GM15510 (cell line): Measurements from ENCODE around the gene ZDHHC11.

Source experiments
- POLR2A ChIP-seq: IDR thresholded peaks from 3 replicates; pipeline ENCODE4 v1.6.1; 2011; ENCODE audit warnings: borderline replicate concordance; ENCODE audit not compliant: insufficient read length; ENCODE audit errors: extremely low read depth

Gene ZDHHC11

DNA sequence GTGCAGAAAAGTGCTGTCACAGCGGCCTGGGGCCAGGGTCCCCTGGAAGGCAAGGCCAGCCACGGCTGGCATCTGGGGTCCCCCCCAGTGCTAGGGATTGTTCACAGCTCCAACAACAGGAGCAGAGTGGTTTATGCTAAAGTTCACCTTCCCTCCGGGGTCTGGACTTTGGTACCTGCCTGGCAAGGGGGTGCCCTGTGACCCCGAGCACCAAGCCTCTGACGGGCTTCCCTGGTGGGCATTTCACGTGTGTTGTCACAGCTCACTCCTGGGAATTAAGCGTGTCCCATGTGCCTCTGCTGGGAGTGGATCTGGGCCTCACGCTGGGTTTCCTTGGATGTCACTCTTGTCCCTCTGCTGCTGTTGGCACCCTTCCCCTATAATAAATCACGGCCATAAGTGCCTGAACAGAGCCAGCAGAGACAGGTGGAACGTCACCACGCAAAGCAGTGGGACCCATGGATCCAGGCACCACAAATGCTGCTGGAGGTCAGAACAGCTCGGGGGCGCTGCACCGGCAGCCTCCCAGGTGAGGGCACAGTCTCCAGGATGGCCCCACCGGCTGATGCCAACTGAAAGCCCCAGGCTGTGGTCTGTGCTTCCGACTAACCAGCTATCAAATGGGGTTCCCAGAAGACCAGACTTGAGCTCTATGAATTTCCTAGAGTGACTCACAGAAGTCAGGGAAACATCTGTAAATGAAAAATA, 17.8 kb upstream of the ZDHHC11 start:
- TF ChIP-seq POLR2A: no peak

DNA sequence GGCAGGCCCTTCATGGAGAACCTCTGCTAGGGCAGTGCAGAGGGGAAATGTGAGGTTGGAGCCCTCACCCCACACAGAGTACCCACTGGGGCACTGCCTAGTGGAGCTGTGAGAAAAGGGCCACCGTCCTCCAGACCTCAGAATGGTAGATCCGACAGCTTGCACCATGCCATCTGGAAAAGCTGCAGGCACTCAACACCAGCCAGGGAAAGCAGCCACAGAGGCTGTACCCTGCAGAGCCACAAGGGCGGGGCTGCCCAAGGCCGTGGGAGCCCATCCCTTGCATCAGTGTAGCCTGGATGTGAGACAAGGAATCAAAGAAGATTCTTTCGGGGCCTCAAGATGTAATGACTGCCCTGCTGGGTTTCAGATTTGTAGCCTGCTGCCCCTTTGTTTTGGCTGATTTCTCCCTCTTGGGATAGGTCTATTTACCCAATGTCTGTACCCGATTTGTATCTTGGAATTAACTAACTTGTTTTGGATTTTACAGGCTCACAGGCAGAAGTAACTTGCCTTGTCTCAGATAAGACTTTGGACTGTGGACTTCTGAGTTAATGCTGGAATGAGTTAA, 16.6 kb upstream of the ZDHHC11 start:
- TF ChIP-seq POLR2A: no peak

DNA sequence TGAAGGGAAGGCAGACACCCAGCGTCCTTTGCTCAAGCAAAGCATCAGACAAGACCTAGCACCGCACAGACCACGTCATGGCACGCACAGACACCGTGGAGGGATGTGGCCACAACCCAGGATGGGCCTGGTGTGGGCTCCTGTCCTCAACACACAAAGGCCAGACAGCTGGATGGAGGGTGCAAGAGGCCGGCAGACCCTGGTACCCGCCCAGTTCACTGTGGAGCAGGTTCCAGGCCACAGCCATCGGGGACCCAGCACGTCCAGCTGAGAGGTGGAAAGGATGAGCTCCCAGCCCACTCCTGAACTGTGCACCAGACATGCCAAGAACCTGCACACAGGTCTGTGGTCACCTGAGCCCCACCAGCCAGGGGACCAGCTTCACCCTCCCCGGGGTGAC, 15.0 kb upstream of the ZDHHC11 start:
- no peak for TF ChIP-seq POLR2A

DNA sequence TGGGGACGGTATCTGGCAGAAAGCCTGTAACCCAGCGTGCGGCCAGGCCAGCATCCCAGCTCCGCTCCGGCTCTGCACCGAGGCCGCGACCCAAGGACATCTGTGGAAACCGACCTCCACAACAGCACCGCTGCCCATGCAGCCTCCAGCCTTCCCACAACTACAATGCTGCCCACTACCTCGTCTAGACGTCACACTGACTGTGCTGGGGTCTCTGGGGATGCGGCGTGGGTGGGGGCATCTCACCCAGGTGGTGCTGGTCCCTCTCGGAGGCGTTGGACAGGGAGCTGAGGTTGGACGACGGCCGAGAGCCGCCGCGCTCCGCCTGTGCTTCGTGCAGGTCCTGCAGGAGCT, 14.4 kb upstream of the ZDHHC11 start:
- no peak for TF ChIP-seq POLR2A

DNA sequence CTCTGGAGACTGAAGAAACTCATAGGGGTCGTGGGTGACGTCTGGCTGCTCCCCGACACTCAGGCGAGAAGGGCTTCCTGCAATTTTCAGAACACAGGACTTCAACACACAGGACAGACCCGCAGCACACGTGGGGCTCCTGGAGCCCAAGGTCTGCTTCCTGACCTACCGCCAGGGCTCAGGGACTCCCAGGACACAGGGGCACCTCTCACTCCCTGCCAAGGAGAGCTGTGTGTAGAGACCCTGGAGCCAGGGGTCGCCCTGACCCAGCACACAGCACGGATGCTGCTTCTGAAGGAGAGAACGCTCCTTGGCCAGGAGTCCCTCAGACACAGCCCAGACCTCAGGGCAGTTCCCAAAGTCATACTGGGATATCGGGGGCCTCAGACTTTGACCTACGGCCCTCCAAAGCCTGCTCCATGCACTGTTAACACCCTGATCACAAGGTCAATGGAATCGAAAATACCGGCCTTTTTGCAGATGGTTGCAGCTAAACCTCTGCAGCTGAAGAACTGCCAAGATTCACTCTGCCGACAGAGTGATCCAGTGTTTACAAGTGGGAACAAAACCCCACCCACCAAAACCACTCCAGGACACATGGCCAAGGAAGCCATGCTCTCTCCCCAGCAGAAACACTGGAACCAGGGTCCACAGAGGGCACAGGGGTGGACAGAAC, 13.8 kb upstream of the ZDHHC11 start:
- no peak for TF ChIP-seq POLR2A

DNA sequence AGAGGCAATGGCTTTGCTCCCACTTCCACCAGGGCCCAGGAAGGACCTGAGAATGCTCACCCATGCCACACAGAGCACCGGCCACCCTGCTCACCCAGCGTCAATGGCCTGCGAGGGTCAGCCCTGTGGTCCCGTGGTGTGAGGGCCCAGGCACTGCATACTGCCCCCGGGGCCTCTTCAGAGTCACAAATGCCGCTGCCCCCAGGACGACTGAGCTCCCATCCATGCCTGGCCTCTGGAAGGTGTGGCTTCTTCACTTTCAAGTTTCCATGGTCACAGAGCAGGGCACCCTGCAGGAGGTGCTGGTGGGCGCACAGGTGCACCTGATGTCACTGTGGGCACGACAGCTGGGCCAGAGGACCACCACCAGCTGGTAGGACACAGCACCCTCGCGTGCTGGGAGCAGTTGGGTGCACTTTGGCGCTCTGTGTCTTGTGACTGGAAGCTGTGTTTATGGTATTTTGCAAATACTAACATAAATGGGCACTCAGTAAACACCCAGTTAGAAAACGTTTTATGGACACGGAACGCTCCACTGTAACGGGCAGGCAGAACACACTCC, 12.5 kb upstream of the ZDHHC11 start:
- no peak for TF ChIP-seq POLR2A

DNA sequence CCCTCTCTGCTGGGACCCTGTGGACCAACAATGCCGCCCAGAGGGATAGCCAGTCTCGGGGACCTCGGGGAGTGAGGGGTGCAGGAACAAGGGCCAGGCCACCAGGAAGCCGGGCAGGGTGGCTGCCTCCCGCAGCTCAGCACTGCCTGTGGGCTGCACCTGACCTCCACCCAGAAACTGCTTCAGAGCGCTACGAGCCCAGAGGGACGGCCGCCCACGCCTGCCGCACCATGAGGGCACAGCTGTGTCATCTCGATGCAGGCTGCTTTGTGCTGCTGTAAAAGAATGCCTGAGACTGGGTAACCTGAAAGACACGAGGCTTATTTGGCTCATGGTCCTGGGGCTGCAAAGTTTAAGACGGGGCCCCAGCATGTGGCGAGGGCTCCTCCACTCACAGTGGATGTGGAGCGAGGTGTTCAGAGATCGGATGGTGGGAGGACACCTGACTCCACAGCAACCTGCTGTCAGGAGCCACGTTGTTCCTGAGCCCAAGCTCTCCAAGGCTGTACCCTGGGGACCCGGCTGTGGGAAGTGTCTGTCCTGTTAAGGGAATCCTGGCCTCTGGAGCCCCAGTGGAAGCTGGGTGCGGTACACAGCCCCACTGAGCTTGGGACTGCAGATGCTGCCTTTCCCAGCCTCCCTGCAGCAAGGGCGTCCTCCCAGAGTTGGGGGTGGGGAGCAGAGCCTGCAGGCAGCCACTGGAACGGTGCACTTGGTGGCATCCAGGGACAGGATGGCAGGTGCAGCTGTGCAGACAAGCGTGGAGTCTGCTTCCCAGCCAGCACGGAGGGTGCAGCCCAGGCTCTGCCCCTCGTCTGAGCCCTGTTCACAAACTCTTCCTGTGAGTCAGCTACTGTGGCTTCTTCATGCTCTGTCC, 11.8 kb upstream of the ZDHHC11 start:
- TF ChIP-seq POLR2A: no peak

DNA sequence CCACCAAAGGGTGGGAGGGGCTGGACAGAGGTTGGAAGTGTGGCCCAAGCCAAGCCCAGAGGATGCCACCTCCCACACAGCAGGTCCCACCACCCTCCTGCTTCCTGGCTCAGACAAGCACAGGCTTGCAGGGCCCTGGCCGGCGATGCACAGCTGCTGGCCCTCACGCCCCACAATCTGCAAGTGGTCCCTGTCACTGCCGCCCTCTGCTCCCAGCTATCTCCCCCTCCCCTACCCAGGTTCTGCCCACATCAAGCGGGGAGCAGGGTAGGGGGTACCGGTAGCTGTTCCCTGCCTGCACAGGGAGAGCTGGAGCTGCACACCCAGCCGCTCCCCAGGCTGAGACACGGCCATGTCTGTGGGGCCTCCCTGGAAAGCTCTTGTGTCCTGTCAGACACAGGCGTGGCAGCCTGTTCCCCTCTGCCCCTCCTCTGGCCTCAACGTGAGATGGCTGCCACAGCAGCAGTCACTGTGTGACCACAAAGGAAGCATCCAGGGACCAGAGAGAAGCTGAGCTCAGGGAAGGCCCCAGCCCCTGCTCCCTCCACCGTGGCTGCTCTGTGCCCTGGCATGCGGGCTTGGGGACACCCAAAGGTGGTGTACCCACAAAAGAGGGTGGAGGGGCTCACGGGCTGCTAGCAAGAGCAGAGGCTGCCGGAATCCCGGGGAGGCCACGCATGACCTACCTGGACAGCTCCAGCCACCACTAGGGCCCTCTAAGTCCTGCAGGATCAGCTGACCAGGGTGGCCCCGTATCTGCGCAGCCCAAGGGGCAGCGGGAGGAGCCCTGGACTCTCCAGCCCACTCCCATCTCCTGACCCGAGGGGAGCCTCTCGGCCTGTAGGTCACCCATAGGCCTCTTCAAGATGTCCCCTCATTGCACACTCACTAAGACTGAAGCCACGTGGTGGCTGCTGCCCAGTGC, 10.9 kb upstream of the ZDHHC11 start:
- no peak for TF ChIP-seq POLR2A

DNA sequence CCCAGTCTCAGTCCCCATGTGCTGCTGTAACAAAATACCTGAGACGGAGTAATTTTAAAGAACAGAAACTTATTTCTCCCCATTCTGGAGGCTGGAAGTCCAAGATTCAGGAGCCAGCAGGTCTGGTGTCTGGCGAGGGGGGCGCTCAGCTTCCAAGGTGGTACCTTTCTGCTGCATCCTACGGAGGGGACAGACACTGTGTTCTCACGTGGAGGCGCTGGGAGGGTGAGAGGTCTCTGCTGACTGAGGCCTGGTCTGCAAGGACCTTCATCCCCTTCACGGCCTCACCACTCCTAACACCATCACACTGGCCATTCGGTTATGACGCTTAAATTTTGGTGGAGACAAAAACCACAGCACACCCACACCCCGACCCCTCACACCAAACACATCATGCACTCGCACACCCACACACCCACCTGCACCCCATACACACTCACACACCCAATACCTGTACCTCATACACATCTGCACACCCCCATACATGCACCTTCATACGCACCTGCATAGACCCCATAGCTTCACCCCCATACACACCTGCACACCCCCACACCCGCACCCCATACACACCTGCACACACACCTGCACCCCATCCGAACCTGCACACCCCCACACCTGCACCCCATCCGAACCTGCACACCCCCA, 9.8 kb upstream of the ZDHHC11 start:
- no peak for TF ChIP-seq POLR2A

DNA sequence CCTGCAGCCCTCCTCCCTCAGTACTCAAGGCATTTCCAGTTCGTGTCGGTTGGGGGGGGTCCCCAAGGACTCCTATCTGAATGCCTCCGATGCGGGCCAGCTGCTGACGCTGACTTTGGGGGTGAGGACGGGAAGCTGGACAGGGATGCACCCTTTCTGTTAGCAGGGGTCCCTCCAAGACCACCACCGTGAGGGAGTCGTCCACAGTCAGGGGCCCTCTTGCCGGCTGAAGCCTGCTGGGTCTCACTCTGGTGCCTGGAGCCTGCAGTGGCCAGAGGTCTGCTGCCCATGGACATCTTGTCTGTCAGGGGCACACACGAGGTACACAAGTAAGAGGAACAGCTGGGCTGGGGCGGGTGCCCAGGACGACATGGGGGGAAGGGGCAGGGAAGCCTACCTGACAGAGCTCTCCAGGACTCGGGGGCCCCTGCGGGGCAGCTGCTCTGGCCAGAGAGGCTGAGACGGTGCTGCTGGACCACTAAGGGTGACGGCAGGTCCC, 9.1 kb upstream of the ZDHHC11 start:
- TF ChIP-seq POLR2A: no peak

DNA sequence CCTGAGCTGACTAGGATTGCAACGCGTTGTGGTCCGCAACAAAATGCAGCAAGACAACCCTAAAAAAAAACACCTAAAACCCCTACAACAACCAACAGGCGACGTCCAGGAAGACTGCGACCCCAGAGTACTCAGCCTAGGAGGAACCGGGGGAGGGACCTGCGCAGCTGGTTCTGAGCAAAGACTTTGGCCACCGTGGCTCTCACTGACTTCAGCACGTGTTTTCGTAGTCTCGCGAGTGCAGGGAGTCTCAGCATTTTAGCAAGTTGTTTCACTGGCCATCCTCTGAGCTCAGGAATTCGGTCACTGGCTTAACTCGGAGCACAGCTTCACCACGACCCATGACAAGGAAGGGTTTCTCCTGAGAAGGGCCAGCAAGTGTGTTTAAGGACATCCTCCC, 8.6 kb upstream of the ZDHHC11 start:
- no peak for TF ChIP-seq POLR2A

DNA sequence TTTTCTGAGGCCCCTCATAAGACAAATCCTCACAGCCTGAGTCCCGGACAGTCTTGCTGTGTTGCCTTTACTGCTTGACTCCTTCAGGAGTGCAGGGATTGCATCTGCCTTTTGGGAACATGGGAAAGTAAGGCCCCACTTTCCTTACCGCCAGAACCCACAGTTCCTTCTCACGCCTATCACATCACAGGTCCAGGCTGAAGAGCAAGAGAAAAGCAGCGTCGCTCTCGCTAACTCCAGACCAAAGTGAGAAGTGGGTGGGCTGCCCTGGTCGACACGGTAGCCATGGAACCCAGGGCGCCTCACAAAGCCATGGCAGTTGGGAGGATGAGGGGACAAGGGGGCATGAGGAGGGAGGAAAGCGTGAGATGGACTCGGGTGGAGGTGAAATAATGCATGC, 7.9 kb upstream of the ZDHHC11 start:
- TF ChIP-seq POLR2A: no peak

DNA sequence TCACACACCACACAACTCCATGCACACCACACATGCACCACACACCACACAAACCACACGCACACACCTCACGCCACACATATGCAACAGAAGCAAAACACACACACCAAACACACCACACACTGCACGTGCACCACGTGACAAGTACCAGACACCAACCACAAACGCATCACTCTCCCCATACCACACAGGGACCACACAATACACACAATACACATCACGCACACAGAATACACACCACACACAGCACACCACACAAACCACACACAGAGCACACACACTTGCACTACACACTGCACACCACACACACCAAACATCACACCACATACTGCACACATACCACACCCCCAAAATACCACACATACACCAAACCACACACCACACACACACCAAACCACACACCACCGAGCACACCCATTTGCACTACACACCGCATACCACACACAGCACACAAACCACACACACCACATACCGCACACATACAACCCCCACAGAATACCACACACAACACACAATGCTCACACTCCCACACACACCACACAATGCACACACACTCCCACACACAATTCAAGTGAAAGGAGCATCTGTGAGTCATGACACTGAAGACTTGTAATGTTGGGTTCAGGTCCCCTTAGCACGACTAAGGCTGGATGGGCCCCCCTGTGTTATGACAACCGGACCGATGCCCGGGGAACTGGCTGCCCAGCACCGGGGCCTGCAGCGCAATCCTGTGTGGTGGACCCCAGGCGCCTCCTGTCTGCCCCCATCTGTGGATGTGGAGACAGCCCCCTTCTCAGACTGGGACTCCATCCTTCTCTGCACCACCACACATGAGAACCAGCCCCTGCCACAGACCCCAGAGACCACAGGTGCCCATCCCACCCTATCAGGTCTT, 6.0 kb upstream of the ZDHHC11 start:
- no peak for TF ChIP-seq POLR2A
